ENCODE data around the gene BMP8A.

- TF ChIP-seq CTCF (IDR thresholded peaks at IDR 0.05), result no peak
- TF ChIP-seq POLR2AphosphoS5 (IDR thresholded peaks at IDR 0.05), result no peak
- TF ChIP-seq POLR2A (IDR thresholded peaks at IDR 0.05), result no peak
These were observed 76.8 kb downstream of the BMP8A start for GRCh38 chr1:39568208-39568607.
